NCI-H2029 treated with DMSO at 0.1 percent for 48 hours (cell line): ENCODE data around the gene CHID1.

Source experiments
- DNase-seq: peaks from one replicate; lab custom pipeline; 2025; lab: John Stamatoyannopoulos, UW

The CHID1 gene

DNA sequence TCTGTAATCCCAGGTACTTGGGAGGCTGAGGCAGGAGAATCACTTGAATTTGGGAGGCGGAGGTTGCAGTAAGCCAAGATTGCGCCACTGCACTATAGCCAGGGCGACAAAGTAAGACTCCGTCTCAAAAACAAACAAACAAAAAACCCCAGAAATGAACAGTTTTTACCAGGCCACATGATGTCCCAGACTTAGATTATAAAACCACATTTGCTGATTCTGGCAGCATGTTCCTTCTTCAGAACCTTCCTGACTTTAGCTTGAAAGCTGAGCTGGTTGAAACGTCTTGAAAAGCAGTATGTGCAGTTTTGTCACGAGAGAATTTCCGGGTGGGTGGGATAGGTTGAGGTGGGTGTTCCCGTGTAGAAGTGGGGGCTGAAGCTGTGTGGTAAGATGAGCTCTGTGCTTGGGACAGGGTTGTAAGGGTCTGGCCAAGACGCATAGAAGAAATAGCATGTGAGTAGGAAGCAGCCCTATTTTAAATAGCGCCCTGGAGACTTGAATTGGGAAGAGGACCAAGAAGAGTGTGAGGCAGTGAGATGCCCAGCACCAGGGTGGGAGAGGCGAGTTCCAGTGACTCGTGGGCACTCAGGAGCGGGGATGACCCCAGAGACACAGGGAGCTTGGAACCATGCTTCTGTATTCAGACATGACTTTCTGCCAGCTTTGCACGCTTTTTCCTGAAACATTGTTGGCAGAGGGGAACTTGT lies 22.7 kb upstream of the CHID1 start:
- no peak for DNase-seq

DNA sequence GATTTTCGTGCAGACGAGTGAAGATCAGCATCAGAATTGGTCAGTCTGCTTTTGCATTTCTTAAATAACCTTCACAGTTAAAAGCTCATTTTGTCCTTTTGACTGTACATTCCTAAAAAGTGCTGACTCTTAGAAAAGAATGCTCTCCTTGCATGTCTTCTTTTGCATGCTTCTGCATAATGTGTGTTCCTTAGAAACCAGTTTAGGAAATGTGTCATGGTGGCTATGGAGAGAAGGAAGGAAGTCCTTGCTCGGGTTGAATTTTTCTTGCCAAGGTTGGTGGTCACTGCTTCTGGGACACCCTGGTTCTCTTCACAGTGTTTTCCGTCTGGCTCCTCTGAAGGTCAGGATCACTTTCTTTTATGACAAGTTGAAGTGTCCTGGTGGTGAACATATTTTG lies 21.8 kb upstream of the CHID1 start:
- DNase-seq: no peak

DNA sequence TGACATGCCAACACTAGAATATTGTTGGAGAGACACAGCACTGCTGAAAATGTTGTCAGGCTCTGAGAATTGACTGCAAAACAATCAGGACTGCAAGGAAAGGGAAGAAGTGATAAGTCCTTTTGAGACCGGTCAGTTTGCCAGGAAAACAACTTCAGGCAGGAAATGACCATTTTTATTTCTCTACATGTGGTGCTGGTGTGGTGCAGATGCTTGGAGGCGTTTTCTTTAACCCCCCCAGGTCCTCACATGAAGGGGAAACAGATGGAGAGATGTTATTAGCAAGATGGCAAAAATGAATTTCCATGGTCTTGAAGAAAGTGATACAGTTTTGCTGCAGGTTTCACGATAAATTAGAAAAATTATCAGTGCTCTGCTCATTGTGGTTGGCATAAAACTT lies 20.8 kb upstream of the CHID1 start:
- DNase-seq: no peak

DNA sequence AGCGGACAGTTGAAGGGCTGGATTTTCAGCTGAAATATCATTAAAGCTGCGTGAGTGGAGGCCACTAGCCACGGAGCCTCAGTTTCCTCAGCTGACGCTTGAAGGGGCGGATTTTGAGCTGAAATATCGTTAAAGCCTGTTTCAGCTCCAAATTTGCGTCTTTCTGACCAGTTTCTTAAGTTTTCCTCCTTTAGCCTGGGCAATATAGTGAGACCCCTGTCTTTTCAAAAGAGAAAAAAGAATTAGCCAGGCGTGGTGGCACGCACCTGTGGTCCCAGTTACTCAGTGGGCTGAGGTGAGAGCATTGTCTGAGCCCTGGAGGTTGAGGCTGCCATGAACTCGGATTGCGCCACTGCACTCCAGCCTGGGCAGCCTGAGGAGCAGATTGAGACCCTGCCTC lies 18.8 kb upstream of the CHID1 start:
- DNase-seq: no peak

DNA sequence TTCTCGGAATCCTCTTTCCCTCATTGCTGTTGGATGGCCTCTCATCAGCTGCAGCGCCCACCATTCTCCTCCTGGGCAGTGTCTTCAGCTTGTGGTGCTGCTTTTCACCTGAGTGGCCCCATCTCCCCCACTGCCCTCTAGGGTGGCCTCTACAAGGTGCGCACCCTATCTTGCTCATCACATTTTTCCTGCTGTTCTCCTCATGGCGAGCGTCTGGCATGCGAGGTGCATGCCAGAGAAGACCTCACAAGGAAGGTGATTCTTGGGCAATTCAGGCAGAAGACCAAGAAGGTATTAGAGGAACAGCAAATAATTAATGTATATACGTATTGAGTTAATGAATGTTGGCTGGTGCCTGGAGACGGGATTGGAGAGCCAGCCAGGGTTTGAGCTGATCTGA lies 18.2 kb upstream of the CHID1 start:
- no peak for DNase-seq

DNA sequence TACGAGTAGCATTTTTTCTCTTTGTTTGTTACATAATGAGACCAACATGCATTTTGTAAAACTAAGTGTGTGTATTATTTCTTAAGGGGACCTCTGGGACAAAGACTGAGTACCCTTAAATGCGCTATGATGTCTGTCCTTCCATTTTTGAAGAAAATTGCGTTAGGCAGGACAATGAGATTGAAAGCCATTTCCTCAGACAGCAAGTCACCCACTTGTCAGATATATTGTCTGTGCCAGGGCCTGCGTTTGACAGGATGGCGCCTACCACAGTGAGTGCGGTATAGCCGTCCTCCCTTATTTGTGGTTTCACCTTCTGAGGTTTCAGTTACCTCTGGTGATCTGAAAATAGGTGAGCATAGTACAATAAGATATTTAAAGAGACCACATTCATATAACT lies 17.3 kb upstream of the CHID1 start:
- no peak for DNase-seq

DNA sequence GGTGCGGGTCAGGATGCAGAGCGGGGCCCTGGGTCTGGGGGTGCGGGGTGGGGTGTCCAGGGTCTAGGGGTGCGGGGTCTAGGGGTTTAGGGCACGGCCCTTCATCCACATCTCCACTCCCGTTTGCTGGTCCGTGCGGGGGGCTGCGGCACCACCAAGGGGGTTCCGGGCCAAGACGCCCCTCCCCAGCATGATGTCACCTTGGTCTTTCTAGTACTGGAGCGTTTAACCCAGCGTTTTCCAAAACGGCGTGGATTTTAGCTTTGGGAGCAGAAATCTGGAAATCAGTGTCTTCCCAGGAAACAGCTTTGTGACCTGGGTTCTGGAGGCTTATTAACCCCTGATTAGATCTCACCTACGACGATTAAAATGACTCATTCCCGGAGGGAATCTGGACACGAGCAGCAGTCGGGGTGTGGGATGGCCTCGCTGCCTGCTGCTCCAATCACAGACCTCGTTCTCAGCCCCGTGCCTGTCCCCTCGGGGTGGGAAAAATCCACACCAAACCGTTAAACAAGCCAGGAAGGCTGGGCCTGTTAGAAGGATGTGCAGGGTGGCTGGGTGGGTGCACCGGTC lies 15.8 kb upstream of the CHID1 start:
- DNase-seq: no peak

DNA sequence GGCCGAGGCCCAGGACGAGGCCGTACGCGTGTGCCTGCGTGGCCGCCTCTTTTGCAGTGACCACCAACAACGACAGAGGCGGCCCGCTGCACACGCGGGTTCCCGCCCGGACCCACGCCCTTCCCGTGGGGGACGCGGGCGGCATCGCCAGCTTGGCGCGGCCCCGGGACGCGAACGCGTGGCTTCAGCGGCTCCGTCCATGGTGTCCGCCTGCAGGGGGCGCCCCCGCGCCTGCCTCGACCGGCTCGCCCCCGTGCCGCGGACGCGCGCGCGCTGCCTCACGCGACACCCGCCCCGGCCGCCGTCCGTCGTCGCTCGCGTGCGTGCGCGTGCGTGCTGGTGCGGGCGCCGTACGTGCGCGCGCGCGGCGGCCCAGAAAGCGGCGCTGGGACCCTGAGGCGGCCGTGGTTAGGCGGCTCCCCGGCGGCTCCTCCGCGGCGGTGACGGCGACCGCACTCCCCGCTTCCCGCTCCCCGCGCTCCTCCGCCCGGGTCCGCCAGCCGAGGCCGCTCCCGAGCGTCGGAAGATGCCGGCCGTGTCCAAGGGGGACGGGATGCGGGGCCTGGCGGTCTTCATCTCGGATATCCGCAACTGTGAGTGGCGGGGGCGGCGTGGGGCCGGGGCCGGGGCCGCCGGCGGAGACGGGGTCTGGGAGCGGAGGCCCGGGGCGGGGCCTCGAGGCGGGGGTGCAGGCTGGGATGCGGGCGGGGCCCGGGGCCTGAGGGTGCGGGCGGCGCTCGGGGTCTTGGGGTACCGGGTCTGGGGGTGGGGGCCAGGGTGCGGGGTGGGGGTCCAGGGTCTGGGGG lies 15.1 kb upstream of the CHID1 start, which contains the start of gene AP2A2:
Gene AP2A2, plus strand, starts transcription at position 375 of the 806 bp plus-strand sequence. Its CDS starts 152 bp downstream, at position 527.
- no peak for DNase-seq

DNA sequence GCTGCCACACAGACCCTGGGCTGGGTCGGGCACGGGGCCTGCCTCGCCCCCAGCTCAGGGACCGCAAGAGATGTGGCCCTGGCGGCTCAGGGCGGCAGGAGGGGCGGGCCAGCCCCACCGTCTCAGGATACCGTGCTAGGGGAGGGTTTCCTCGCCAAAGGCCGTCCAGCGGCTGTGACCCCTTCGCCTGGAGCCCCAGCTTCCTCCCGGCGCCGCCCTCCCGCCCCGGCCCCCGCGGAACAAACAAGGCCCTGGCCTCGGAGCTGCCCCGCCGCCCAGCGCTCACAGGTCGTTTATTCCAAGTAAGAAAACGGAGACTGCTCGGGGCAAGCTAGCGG lies 14.5 kb upstream of the CHID1 start:
- no peak for DNase-seq

DNA sequence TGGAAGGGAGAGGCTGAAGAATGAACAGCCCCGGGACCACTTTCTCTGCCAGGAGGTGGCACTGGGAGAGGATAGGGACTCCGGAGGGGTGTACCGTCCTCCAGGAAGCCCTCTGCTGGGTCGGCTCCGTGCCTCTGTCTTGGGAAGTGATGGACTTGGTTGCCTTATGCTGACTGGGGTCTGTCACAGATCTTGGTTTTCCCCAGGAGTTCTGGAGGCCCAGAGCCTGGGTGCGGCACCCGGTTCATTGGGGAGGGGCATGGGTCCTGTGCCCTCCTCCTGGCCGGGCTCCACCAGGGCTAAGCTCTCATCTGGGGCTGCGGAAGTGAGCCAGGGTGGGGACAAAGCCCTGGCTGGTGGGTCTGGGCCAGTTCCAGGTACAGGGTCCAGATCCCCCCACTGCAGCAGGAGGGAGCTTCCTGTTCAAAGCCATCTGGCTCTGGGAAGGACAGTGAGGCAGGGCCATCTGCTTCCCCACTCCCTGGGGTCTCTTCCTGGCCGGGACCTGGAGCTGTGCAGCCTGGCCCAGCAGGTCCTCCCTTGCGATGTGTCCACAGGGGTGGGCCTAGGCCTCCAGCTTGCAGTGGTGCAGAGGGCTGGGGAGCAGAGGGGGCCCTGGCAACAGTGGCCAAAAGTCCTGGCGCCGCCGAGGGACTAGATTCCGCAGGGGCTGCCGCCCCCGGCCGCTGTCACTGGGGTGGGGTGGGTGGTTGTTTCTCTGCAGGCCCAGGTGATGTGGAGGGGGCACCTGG lies 14.0 kb upstream of the CHID1 start:
- DNase-seq: no peak

DNA sequence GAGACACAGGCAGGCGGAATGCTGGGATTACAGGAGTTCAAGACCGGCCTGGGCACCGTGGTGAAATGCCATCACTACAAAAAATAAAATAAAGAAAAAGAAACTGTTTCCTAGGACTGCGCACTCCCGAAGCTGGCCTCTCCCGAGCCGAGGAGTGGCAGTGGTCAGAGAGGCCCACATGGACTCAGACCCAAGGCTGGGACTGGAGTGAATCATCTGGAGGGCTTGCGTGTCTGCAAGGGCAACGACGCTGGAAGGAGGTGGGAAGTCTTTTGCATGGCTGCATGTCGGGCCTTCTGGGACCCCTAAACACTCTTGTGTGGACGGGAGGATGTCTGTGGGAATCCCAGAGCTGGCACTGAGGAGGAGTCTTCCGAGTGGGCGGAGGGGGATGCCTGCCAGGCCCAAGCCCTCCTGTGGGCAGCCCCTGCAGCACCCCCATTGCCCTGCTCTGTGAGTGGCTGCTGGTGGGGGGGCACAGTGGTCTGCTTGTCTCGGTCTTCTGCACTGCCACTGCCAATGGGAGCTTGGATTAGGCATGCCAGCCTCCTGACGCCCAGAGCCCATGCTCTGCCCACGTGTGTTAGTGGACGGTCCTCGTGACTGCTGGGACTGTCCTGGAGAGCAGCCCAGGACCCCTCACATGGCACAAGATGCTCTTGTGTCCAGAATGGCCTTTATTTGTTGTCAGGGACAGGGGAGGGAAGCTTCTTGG lies 13.2 kb upstream of the CHID1 start:
- no peak for DNase-seq

DNA sequence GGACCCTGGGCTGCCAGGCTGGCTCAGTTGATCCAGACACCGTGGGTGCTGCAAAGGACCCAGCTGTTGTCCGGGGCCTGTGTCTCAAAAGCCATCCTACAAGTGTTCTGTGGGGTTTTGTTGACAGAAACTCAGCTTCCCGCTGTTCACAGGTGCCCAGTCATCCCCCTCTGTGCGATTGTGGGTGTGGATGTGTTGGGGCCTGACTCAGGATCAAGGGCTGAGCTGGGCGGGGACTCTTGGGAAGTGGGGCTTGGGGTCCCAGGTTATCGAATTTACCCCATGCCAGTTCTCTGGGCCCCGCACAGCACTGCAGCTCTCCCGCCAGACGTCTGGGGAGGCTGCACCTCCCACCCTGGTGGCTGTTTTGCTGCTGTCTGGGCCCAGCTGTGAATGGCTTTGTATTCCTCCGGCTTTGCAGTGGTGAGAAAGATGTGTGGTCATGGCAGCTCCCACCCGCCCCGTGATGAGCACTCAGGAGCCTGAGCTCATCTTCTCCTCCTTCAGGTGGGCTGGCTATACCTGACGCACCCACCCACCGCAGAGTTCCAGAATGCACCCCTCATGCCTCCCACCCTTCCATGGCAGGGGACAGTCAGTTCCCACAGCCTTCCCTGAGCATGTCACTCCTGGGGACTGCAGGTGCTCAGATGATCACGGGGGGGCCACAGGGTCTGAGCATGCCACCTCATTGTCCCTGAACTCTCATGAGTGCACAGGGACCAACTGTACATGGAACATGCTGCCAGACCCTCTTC lies 11.5 kb upstream of the CHID1 start:
- DNase-seq: no peak

DNA sequence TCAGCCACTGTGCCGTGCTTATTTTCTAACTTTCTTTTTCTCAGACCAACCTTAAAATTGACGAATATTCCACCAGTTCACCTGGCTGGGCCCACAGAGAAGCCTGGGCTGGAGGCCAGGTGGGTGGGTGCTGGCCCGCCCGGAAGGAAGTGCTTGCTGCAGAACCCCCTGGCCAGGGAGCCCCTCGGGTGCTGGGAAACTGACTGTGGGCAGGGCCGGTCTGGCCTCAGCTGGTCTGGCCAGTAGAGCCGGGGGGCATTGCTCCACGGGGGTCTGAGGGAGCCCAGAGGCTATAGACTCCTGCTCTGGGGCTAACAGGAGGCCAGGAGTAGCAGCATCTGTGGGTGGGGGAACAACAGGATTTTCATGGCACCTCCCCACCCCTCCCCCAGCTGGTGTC lies 6.8 kb upstream of the CHID1 start:
- DNase-seq: no peak

DNA sequence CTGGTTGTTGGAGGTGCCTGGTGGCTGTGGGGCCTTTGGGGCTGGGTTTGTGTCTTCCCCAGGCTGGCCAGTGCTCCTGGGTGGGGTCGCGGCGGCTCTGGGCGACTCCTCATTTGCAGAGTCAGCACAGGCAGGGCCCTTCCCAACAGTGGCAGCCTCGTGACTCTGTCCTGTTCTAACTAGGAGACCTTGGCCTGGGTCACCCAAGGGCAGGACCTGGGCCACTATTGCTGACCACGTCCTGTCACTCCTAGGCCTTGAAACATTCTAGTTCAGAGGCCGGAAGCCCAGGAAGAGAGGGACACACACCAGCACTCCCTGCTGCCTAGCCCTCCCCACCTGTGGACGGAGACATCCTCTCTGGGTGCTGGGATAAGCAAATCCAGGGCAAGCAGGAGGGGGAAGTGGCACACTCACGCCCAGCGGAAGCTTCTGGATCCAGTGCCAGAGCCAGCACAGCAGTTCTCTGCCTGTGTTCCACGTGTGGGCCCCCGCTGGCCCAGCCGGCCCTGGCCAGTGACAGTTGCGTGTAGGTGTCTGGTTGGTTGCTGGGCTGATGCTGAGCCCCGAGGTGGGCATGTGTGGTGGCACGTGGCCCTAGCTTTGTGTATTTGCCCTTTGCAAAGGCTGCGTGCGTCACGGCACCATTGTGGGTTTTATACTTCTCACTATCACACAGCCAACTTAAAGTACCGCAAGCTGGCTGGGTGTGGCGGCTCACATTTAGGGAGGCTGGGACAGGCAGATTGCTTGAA lies 4.3 kb upstream of the CHID1 start:
- no peak for DNase-seq

DNA sequence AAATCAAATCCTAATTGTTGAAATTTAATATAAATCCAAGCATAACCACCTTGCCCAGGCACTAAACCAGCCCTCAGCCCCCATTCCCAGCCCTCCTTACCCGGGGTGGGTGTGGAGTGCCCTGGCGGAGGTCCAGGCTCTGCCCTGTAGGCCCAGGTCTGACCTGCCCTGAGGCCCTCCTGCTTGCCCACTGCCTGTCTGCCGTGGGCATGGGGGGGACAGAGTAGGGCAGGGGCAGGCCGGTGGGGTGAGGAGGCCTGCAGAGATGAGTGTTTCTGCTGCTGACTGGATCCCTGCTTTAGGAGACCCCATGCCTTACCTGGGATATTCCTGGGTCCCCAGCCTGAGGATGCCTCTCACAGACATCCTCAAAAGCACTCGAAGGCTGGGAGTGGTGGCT lies 3.6 kb upstream of the CHID1 start:
- DNase-seq: no peak

DNA sequence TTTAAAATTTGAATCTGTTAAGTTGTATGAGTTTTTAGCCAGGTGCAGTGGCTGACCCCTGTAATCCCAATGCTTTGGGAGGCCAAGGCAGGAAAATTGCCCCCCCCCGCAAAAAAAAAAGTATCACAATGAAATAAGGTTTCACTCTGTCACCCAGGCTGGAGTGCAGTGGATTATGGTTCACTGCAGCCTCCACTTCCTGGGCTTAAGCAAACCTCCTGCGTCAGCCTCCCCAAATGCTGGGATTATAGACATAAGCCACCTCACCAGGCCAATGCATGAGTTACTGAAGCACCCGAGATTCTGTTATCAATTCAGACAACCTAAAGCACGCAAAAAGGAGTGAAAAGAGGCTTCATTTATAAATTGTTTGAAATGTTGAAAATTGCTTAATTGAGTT lies 2.4 kb upstream of the CHID1 start:
- no peak for DNase-seq

DNA sequence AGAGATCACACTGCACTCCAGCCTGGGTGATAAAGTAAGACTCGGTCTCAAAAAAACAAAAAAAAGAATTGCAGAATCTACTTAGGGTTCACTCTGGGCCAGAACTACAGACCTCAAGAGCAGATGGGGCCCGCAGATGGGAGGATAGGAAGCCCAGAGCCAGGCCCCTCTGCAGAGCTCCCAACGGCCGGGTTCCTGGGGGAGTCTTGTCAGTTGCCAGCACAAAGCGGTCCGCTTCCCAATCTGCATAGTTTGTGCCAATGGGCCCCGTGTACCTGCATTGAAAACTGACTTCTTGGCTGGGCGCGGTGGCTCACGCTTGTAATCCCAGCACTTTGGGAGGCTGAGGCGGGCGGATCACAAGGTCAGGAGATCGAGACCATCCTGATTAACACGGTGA lies 1.7 kb upstream of the CHID1 start:
- DNase-seq: no peak

DNA sequence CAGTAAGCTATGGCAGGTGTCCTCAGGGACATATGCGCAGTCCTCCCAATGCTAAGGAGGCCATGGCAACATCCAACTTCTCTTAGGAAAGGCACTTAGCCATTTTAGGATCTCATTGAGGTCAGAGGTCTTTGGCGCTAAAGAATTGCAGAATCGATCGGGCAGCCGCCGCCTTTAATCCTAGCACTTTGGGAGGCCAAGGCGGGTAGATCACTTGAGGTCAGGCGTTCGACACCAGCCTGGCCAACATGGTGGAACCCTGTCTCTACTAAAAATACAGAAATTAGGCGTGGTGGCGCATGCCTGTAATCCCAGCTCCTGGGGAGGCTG lies 1.2 kb upstream of the CHID1 start:
- DNase-seq: no peak

DNA sequence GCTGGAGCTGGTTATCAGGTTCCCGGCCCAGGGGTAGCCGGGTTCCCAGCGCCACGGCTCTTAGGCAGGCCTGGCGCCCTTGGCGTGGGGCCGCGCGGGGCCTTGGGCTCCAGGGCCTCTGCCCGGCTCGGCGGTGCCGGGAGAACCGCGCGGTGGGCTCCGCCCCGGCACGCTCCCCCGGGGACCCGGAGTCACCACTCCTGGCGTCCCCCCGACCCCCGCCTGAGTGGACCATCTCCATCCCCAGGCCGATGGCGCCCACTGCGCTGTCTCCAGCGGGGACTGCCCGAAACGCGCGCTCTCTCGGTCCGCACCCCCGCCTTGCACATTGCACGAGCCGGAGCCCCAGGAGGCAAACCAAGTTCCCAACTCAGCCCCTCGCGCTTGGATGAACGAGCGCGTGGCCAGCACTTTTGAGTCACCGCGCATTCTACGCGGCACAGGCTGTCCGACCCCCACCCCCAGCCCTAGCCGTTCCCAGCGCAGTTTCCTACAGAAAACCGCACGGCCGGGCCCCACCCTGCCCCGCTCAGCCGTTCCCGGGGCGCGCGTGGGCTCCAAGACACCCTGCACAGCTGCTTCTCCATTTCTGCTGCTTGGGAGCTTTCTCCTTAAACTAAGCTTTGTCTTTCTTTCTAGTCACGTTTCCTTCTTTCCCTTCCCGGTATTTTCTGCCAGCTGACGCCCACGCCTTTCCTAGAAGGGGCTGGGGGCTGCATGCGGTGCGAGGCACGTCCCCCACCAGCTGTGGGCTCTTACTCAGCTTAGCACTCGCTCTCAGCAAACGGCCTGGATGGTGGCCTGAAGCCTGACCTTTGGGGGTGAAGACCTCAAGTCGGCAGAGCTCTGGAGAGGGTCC lies 650 bp upstream of the CHID1 start:
- DNase-seq: no peak
